HG03064 (cell line): ENCODE data around the gene FEZ2.

Experiments
- ATAC-seq: cut with Tn5 transposase; IDR thresholded peaks from one replicate; pipeline ENCODE4 v1.9.1; 2021; ENCODE audit warnings: low read depth; ENCODE audit not compliant: unreplicated experiment

The FEZ2 gene

GRCh38 chr2:36589230-36589630, 8.7 kb downstream of the FEZ2 start:
- ATAC-seq, result no peak

- no peak for ATAC-seq
These were observed 10.4 kb downstream of the FEZ2 start for GRCh38 chr2:36587556-36587955.

- no peak for ATAC-seq
These were observed 10.9 kb downstream of the FEZ2 start for GRCh38 chr2:36587101-36587500.

GRCh38 chr2:36586672-36587071, 11.3 kb downstream of the FEZ2 start:
- ATAC-seq, result no peak

- ATAC-seq, result no peak
These were observed 13.7 kb downstream of the FEZ2 start for GRCh38 chr2:36584148-36584794.

GRCh38 chr2:36582951-36583350, 15.0 kb downstream of the FEZ2 start:
- ATAC-seq, result no peak

- ATAC-seq, result no peak
These were observed 15.4 kb downstream of the FEZ2 start for GRCh38 chr2:36582538-36582937.

- no peak for ATAC-seq
These were observed 18.7 kb downstream of the FEZ2 start for GRCh38 chr2:36579297-36579664.

- no peak for ATAC-seq
These were observed 19.3 kb downstream of the FEZ2 start for GRCh38 chr2:36578343-36579296.

GRCh38 chr2:36577884-36578283, 20.1 kb downstream of the FEZ2 start:
- ATAC-seq, result no peak

GRCh38 chr2:36574560-36574959, 23.4 kb downstream of the FEZ2 start:
- no peak for ATAC-seq

GRCh38 chr2:36573165-36573564, 24.8 kb downstream of the FEZ2 start:
- no peak for ATAC-seq

GRCh38 chr2:36572719-36573059, 25.3 kb downstream of the FEZ2 start:
- ATAC-seq, result no peak

- no peak for ATAC-seq
These were observed 25.8 kb downstream of the FEZ2 start for GRCh38 chr2:36572054-36572718.

GRCh38 chr2:36570416-36570815, 27.6 kb downstream of the FEZ2 start:
- no peak for ATAC-seq

GRCh38 chr2:36569267-36569856, 28.6 kb downstream of the FEZ2 start:
- ATAC-seq, result no peak

GRCh38 chr2:36568516-36569246, 29.3 kb downstream of the FEZ2 start:
- ATAC-seq, result no peak

GRCh38 chr2:36567711-36568408, 30.1 kb downstream of the FEZ2 start:
- no peak for ATAC-seq

- ATAC-seq, result no peak
These were observed 31.1 kb downstream of the FEZ2 start for GRCh38 chr2:36566887-36567286.

- ATAC-seq, result no peak
These were observed 32.3 kb downstream of the FEZ2 start for GRCh38 chr2:36565712-36566111.
